Mucosa of descending colon (tissue), 3 donors: Measurements from ENCODE around the gene DSCAM. TPM values are rescaled to one million over a fixed set of nuclear protein-coding genes. Genes with fewer than 3 reads are reported as not detected.

Experiments
- ATAC-seq: fragments of 200-7000 bp; cut with Tn5 transposase; one replicate; pipeline ENCODE4 v1.9.1; 2020; ENCODE audit warnings: mild to moderate bottlenecking, moderate library complexity
- DNase-seq, 3 donors: peaks; one replicate each; pipeline ENCODE4 v3.0.0-alpha.2; 2020
- H3K36me3 ChIP-seq: fragments of 200-600 bp; one replicate; pipeline ENCODE4 v1.8.0; 2021; ENCODE audit warnings: low read depth, mild to moderate bottlenecking
- H3K4me1 ChIP-seq: fragments of 200-600 bp; one replicate; pipeline ENCODE4 v1.8.0; 2021; ENCODE audit warnings: low read depth, mild to moderate bottlenecking
- H3K4me3 ChIP-seq: fragments of 200-600 bp; one replicate; pipeline ENCODE4 v1.8.0; 2021; ENCODE audit warnings: mild to moderate bottlenecking
- H3K9me3 ChIP-seq: fragments of 200-600 bp; one replicate; pipeline ENCODE4 v1.8.0; 2021; ENCODE audit warnings: mild to moderate bottlenecking
- CTCF ChIP-seq: fragments of 200-600 bp; IDR thresholded peaks from one replicate; pipeline ENCODE4 v1.8.0; 2022; ENCODE audit warnings: antibody characterized with exemption, mild to moderate bottlenecking
- intact Hi-C, 2 donors: fragments of 100-400 bp; cut with DNase I in 1 of 2; cut with micrococcal nuclease in 1 of 2; formaldehyde crosslinking; loops; one replicate each; pipeline versions ENCODE4 v1.11.0 to v1.11.1; 2022; cut with DNase I, micrococcal nuclease
- total RNA-seq, 3 donors: library from RNA; stranded (reverse); fragmentation: NEBNext Ultra II Directional in 2 of 3; extraction: Animal tissue kit (Norgen Biotek cat#: 25700) in 2 of 3; gene quantifications; one replicate each; pipeline versions ENCODE4 v1.2.1 to v1.2.4, GENCODE V29; 2021 to 2023
- donor health status: DM: no; HTN: no; CAD: no; lungs with moderate emphysema.
- donor health status: DM: no; HTN: no; CAD: no.
- donor health status: DM: no; HTN: yes; CAD: no.

Gene DSCAM
- total RNA-seq, 3 donors from 2014 or later = 0.35 TPM; not detected in 2

- intact Hi-C loops = no loop called here
- DNase-seq (no peak), ATAC-seq (no peak)
- Histone ChIP-seq H3K9me3 (peaks cover 36% of the 10 kb centered on the region), H3K4me3 (no peak overlapping the region), H3K4me1 (no peaks in the 10 kb centered on the region), H3K36me3 (no peaks in the 10 kb centered on the region)
- no peak for TF ChIP-seq CTCF
Measured at GRCh38 chr21:40800126-40800525, 46.8 kb downstream of the DSCAM start.

- no peak for TF ChIP-seq CTCF
- no peak for ATAC-seq
- H3K4me3 ChIP-seq = no peak overlapping the region
- no peaks in the 10 kb centered on the region for H3K36me3 ChIP-seq
- H3K4me1 ChIP-seq = no peaks in the 10 kb centered on the region
- peaks cover 36% of the 10 kb centered on the region for H3K9me3 ChIP-seq
- no peak for DNase-seq
- intact Hi-C loops = no loop called here
Measured at GRCh38 chr21:40797891-40798290, 49.1 kb downstream of the DSCAM start.

GRCh38 chr21:40797410-40797809 is 49.5 kb downstream of the DSCAM start:
- intact Hi-C loops = no loop called here
- Histone ChIP-seq H3K4me3 (no peak overlapping the region), H3K4me1 (no peaks in the 10 kb centered on the region), H3K36me3 (no peaks in the 10 kb centered on the region), H3K9me3 (peaks cover 36% of the 10 kb centered on the region)
- ATAC-seq (no peak), DNase-seq (no peak)
- no peak for TF ChIP-seq CTCF

GRCh38 chr21:40796464-40796863 is 50.5 kb downstream of the DSCAM start:
- Histone ChIP-seq H3K4me1 (no peaks in the 10 kb centered on the region), H3K36me3 (no peaks in the 10 kb centered on the region), H3K4me3 (no peak overlapping the region), H3K9me3 (peaks cover 31% of the 10 kb centered on the region)
- intact Hi-C loops = no loop called here
- TF ChIP-seq CTCF = no peak
- ATAC-seq (no peak), DNase-seq (no peak)

- Histone ChIP-seq H3K9me3 (peaks cover 21% of the 10 kb centered on the region), H3K36me3 (no peaks in the 10 kb centered on the region), H3K4me3 (no peak overlapping the region), H3K4me1 (no peaks in the 10 kb centered on the region)
- DNase-seq = no peak
- TF ChIP-seq CTCF = no peak
- intact Hi-C loops = no loop called here
- no peak for ATAC-seq
Measured at GRCh38 chr21:40795313-40795712, 51.6 kb downstream of the DSCAM start.
